Activated CD8-positive, alpha-beta memory T cell treated with anti-CD3 and anti-CD28 coated beads for 48 hours (primary cell): Measurements from ENCODE around the gene EXTL1.

Source experiments
- DNase-seq, 3 experiments: peaks; one replicate each; pipeline ENCODE4 v3.0.0-alpha.2; 2020; ENCODE audit warnings: low read depth in 2 of 3, low spot score in 2 of 3

EXTL1 gene

DNA sequence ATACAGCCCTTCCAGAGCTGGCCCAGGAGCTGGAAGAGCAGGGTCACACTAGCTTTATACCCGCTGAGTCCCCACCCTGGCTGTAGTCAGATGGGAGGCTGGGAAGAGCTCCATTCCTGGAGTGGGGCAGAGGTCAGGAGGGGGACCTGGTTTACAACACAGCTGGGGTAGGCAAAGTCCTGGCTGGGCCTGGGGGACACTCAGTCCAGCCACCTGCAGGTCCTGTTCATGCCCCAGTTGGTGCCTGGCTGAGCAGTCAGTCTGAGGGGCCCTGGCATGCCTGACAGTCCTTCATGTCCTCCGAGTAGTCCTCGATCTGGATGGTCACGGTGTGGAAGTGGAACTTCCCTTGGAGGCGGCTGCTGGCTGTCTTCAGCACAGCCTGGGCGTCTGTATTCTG lies 17.3 kb downstream of the EXTL1 start:
- no peak for DNase-seq

GRCh38 chr1:26041401-26041800 lies 19.8 kb downstream of the EXTL1 start:
- DNase-seq: no peak

- no peak for DNase-seq
These were observed 20.4 kb downstream of the EXTL1 start for GRCh38 chr1:26041978-26042377.

GRCh38 chr1:26043765-26044164 lies 22.2 kb downstream of the EXTL1 start:
- DNase-seq: no peak

GRCh38 chr1:26044414-26044813 lies 22.8 kb downstream of the EXTL1 start:
- no peak for DNase-seq

DNA sequence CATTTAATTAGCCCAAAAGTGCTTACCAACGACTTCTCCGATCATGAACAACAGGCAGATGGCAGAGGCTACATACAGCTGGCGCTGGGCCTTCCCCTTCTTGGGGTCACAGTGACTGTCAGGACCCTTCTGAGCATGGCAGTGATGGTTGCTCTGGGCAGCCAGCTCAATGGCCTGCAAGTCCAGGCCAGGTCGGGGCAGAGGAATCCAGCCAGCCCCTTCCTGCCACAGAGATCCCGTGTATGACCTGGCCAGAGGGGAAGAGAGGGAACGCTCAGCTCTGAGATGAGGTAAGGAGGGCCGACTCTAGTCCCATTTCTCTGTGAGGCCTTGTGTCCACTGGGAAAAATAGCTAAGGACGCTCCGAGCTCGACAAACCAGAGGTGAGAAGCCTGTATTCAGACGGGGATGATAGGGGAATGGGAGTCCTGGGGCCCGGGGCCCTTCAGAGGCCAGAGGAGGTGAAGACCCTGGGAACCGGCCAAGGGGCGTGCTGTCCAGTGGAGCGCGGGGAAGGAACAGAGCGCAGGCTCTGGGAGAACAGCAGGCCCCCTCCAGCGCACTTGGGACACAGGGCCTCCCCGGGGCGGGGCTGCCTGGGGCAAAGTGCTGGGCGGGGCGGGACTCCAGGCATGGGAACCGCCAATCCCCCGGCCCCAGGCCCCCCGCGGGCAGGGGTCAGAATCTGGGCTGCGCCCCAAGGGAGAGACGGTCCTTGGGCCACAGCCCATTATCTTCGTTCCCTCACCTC lies 23.6 kb downstream of the EXTL1 start:
- no peak for DNase-seq

GRCh38 chr1:26045722-26046245 lies 24.2 kb downstream of the EXTL1 start, which contains the start of gene SLC30A2:
SLC30A2 (minus strand) TSS chr1:26046118; CDS start chr1:26045896, 222 bp downstream.
- DNase-seq: no peak

GRCh38 chr1:26046246-26047095 lies 24.9 kb downstream of the EXTL1 start:
- no peak for DNase-seq

- no peak for DNase-seq
These were observed 25.8 kb downstream of the EXTL1 start for GRCh38 chr1:26047278-26047874.

GRCh38 chr1:26049531-26050247 lies 28.1 kb downstream of the EXTL1 start:
- DNase-seq: no peak

DNA sequence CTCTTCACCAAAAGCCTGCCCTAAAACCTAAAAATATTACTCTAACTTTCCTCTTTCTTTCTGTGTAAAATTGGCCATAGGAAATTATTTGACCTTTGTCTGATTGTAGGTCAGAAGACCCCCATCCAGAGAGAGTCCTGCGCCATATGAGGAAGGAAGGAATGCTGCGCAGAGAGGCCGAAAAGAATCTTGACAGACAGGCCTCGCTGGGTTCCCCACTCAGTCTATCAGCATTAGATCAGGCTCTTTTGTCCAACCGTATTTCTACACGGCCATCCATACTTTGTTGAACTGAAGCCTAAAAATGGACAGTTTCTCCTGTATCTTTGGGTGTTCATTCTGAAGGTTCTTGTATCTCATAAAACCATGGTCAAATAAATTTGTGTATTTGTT lies 28.7 kb downstream of the EXTL1 start:
- DNase-seq: no peak

DNA sequence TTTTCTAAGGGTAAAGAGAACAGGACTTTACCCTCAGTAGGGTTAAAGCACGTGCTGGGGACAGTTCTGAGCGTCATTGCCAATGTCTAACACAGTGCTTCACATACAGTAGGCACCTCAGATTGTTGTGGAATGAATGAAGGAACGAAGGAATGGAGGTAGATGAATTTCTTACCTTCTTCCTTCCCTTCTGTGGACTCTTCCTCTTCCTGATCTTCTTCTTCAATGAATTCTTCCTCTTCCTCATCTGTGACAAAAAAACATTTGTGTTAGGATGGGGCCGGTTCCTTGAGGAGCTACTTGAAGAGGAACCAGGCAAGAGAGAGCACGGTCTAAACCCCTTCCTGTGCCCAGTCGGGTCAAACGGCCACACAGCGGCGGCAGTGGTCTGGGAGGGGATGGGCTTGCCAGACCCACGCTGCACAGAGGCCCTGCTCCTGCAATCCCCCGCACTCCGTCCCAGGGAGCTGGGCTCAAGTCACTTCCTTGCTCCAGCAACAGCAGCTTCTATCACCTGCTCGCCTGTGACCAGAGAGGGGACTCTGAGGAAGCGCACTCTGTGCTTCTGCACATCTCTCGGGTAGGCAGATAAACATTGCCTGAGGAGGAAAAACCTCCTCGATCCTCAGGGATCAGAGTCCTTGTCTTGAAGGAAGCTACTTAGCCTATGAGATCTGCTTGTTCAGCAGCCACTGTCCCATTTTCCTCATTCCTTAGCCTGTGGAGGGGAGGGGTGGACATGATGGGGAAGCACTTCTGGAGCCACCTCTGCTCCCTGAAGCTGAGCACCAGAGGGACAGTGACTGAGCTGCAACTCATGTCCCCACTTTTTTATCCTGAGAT lies 32.4 kb downstream of the EXTL1 start:
- no peak for DNase-seq

DNA sequence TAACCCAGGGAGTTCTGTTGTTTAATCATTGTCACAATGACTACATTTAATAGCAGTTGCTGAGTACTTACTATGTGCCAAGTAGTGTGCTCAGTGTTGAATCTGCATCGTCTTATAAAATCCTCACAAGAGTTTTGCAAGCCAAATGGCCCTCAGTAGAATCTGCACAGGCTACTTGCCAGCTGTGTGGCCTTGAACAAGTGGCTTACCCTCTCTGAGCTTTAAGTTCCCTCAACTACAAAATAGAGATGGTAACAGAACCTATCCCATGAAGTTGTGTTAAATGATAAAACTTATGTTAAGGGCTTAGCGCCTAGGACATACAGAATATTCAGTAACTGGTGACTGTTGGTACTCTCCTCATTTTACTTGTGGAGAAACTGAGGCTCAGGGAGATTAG lies 33.5 kb downstream of the EXTL1 start:
- no peak for DNase-seq

- DNase-seq: no peak
These were observed 35.6 kb downstream of the EXTL1 start for GRCh38 chr1:26057189-26057588.

DNA sequence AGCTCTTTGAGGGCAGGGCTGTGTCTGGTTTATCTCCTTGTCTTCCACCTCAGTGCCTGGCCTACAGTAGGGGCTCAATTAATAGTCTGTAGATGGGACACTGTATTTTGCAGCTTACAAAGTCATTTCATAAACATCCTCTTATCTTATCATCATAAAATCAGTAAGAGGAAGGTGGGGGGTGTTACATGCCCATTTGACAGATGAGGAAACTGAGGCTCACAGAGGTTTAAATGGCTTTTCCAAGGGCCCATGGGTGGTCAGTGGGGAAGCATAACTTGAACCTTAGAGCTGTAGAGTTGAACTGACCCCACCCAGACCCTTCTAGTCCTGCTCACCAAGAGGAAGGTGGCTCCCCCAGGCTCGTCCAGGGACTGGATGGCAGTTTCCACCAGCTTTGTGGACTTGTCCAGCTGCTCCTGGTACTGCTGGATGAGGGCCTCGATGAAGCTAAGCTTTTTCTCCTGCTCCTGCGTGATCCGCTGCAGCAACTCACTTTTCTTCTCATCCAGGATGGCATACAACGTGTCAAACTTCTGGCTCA lies 36.5 kb downstream of the EXTL1 start:
- no peak for DNase-seq

- no peak for DNase-seq
These were observed 38.3 kb downstream of the EXTL1 start for GRCh38 chr1:26059906-26060305.

DNA sequence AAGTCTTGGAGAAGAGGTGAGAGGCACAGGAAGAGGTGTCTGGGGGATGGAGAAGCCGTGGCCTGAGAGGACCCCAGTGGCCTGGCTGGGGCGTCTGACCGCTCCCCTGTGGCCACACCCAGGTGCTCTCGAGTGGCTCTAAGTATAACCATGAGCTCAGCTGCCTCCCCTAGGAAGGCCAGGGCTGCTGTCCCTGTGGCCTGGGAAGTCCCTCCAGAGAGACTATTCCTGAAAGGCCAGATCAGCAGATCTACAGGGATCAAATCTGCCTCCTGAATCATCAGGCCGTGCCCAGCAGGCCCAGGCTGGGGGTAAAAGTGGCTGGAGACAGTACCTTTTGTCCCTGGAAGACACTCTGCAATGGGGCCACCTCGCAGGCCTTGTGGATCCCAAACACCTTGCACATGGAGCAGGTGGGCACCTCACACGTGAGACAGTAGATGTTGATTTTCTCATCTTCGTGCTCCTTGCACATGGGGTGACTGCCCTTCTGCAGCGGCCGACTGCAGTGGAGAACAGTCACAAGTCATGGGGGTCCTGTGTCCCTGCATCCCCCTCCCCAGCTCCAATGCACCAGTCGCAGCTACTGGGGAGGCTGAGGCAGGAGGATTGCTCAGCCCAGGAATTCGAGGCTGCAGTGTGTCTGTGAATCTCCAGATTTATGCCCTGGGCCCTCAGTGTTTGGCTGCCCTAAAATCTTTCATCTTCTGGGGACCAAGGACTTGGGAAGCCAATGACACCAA lies 39.4 kb downstream of the EXTL1 start:
- DNase-seq: no peak

GRCh38 chr1:26064553-26064952 lies 43.0 kb downstream of the EXTL1 start:
- DNase-seq: no peak

- no peak for DNase-seq
These were observed 44.6 kb downstream of the EXTL1 start for GRCh38 chr1:26066160-26066559.
